Measurements from ENCODE around the gene SF3A1. TPM values are rescaled to one million over a fixed set of nuclear protein-coding genes. Genes with fewer than 3 reads are reported as not detected.

SF3A1 gene
- total and polyA plus RNA-seq, 2 donors (not counting 3 experiments of a cell fraction or from before 2014, with no cell fraction given) = 60.2 to 187 TPM

GRCh38 chr22:30397656-30398635 lies 41.3 kb upstream of the SF3A1 start:
- H3K79me2 ChIP-seq (ENCODE audit: control insufficient read depth, insufficient read depth, low read length) = peaks cover 39% of the 10 kb centered on the region
- dilution Hi-C loops (cut with MboI; ENCODE audit: extremely low pct_ligation_motif_present, low sequenced_read_pairs) (no loop called here), intact Hi-C loops (cut with micrococcal nuclease) (loop anchor here (1.0 kb wide), 2 partner anchors 22 to 28 kb away; no protein-coding TSS in a partner anchor)
- H3K9ac ChIP-seq (replicated peaks; ENCODE audit: extremely low read depth, insufficient read depth, low read length) = peak overlapping the region; percentile 25
- POLR2A ChIA-PET = interaction anchor here (1.0 to 1.8 kb wide), 4 partner anchors 11 to 29 kb away, joined by 4 to 5 read pairs (median 5); no protein-coding TSS in a partner anchor
- peak overlapping the region; percentile 61 to 86 (median 79) for H3K4me3 ChIP-seq (replicated peaks in 1 of 3; ENCODE audit: insufficient read depth in 1 of 3, low read depth in 1 of 3, low read length in 3 of 3)
- peaks cover 0 to 7% of the 10 kb centered on the region in 2 experiments for H3K36me3 ChIP-seq (ENCODE audit: control insufficient read depth in 2 of 2, extremely low read depth in 1 of 2, insufficient read depth in 2 of 2, low read length in 2 of 2)
- BruUV-seq (replicated peaks) = no TSS peak
- TF ChIP-seq MAX (IDR thresholded peaks at IDR 0.05; ENCODE audit: insufficient read depth, insufficient read length) (no peak), POLR2AphosphoS5 (IDR thresholded peaks at IDR 0.05; ENCODE audit: insufficient read depth, low read depth, low read length) (no peak), EZH2 (IDR thresholded peaks at IDR 0.05; ENCODE audit: borderline replicate concordance, low read depth, low read length, severe bottlenecking) (no peak)
- H3K27ac ChIP-seq (ENCODE audit: insufficient read depth, low read depth, low read length) = no peak overlapping the region
- DNase-seq (ENCODE audit: low read depth, low spot score) (peak; percentile 20), FAIRE-seq (peak; percentile 62)
- no peaks in the 10 kb centered on the region for H3K9me3 ChIP-seq (replicated peaks; ENCODE audit: control insufficient read depth, insufficient read depth, low read length)
- no peaks in the 10 kb centered on the region for H3K9me1 ChIP-seq (replicated peaks; ENCODE audit: control insufficient read depth, extremely low read depth, insufficient read depth, low read length)
- CTCF ChIA-PET = interaction anchor here (0.7 to 5.2 kb wide), 10 partner anchors 9 to 110 kb away, joined by 3 to 52 read pairs (median 14); partner anchors contain the start of genes MTFP1 and RNF215
- H3K4me2 ChIP-seq (ENCODE audit: insufficient read depth, low read length) = peak overlapping the region; percentile 81
- no peaks in the 10 kb centered on the region for H3K27me3 ChIP-seq (ENCODE audit: control insufficient read depth in 2 of 2, insufficient read depth in 2 of 2, low read length in 2 of 2)
- no peak overlapping the region for H2AFZ ChIP-seq (ENCODE audit: low read depth, low read length)
- H4K20me1 ChIP-seq (replicated peaks; ENCODE audit: control insufficient read depth, extremely low read depth, insufficient read depth, low read length) = no peaks in the 10 kb centered on the region
- H3K4me1 ChIP-seq (ENCODE audit: control insufficient read depth, extremely low read depth, insufficient read depth, low read length) = peaks cover 16% of the 10 kb centered on the region
